Cardiac fibroblast (primary cell): Measurements from ENCODE around the gene CLCN2.

Experiments
- DNase-seq, 2 donors: peaks; one replicate each; pipeline versions ENCODE4 v3.0.0 to v3.0.0-alpha.2; 2010; ENCODE audit warnings: low read depth in 2 of 2
- H3K4me3 ChIP-seq, 2 donors: replicated peaks in 1 of 2; 1 replicate in 1 of 2; 2 replicates in 1 of 2; pipeline ENCODE4 v1.5.1; 2011; ENCODE audit warnings: low read depth in 2 of 2, low read length in 2 of 2, mild to moderate bottlenecking in 2 of 2, moderate library complexity in 1 of 2
- TF ChIP-seq, protein P1 (sequence below): IDR thresholded peaks from one replicate; pipeline ENCODE4 v1.5.1; 2011; ENCODE audit warnings: low read depth, mild to moderate bottlenecking, low read length, inconsistent platforms

The CLCN2 gene

DNA sequence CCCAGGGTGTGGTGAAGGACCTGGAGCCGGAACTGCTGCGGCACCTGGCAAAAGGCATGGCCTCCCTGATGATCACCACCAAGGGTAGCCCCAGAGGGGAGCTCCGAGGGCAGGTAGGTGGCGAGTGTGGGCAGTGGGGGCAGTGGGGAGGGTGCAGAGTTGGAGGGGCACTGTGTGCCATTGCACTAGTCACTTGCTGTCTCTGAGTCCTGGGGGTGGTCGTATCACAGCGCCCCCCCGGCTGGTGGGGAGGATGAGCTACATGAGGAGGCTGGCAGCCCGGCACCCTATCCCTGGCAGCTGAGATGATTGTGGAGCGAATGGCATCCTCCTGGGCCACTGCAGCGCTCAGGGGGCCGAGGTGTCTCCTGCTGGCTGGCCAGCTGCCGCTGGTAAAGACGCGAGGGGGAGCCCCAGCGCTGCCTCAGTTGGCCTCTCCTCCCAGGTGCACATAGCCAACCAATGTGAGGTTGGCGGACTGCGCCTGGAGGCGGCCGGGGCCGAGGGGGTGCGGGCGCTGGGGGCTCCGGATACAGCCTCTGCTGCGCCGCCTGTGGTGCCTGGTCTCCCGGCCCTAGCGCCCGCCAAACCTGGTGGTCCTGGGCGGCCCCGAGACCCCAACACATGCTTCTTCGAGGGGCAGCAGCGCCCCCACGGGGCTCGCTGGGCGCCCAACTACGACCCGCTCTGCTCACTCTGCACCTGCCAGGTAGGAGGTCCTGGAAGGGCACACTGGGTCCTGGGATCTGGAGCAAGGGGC, 24.8 kb upstream of the CLCN2 start:
- DNase-seq = no peak
- TF ChIP-seq, protein P1, sequence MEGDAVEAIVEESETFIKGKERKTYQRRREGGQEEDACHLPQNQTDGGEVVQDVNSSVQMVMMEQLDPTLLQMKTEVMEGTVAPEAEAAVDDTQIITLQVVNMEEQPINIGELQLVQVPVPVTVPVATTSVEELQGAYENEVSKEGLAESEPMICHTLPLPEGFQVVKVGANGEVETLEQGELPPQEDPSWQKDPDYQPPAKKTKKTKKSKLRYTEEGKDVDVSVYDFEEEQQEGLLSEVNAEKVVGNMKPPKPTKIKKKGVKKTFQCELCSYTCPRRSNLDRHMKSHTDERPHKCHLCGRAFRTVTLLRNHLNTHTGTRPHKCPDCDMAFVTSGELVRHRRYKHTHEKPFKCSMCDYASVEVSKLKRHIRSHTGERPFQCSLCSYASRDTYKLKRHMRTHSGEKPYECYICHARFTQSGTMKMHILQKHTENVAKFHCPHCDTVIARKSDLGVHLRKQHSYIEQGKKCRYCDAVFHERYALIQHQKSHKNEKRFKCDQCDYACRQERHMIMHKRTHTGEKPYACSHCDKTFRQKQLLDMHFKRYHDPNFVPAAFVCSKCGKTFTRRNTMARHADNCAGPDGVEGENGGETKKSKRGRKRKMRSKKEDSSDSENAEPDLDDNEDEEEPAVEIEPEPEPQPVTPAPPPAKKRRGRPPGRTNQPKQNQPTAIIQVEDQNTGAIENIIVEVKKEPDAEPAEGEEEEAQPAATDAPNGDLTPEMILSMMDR = no peak
- H3K4me3 ChIP-seq = no peak overlapping the region

DNA sequence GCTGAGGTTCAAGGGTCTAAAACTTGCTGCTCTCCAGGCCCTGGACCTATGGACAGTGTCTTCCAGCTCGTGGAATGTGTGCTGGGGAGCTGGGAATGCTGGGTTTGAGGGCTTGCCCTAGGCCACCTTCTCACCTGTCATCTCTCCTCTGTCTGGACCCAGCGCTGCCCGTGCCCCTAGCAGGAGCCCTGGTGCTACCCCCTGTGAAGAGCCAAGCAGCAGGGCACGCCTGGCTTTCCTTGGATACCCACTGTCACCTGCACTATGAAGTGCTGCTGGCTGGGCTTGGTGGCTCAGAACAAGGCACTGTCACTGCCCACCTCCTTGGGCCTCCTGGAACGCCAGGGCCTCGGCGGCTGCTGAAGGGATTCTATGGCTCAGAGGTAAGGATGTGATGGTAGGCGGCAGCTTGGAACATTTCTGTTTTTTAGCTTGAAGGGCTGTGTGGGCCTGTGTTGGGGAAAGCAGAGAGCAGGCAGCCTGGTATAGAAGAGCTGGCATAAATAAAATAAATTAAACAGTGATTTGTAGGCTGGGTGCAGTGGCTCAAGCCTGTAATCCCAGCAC, 23.5 kb upstream of the CLCN2 start:
- TF ChIP-seq, protein P1 = no peak
- no peak overlapping the region for H3K4me3 ChIP-seq

DNA sequence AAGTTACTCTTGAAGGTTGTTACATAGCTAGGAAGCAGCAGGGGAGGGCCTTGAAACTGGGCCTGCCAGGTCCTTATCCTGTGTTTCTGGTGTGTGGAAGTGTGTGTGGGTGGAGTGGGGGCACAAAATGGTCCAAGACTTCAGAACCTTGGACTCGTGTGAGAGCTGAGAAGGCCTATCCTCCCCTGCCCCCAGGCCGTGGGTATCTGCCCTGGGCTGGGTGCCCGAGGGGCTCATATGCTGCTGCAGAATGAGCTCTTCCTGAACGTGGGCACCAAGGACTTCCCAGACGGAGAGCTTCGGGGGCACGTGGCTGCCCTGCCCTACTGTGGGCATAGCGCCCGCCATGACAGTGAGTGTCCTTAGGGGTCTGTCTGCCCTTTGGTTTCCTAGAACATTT, 22.9 kb upstream of the CLCN2 start:
- TF ChIP-seq, protein P1 = no peak
- no peak for DNase-seq
- no peak overlapping the region for H3K4me3 ChIP-seq

More for the DNA sequence above, 23.5 kb upstream of the CLCN2 start:
- no peak for DNase-seq

DNA sequence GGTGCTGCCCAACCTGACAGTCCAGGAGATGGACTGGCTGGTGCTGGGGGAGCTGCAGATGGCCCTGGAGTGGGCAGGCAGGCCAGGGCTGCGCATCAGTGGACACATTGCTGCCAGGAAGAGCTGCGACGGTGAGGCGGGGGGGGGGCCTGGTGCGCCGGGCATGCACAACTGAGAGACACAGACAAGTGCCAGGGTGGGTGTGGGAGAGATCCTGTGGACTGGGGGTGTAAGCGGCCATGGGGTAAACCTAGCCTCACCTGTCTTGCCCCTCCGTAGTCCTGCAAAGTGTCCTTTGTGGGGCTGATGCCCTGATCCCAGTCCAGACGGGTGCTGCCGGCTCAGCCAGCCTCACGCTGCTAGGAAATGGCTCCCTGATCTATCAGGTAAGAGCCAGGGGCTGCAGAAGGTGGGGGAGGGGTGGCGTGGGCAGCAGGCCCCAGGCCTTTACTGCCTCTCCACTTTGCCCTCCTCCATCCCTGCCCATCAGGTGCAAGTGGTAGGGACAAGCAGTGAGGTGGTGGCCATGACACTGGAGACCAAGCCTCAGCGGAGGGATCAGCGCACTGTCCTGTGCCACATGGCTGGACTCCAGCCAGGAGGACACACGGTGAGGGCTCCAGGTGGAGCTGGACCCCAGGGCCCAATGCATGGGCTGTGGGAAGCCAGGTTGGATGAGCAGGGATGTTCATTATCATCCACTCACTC, 21.8 kb upstream of the CLCN2 start:
- H3K4me3 ChIP-seq = no peak overlapping the region
- DNase-seq = no peak
- TF ChIP-seq, protein P1 = no peak

DNA sequence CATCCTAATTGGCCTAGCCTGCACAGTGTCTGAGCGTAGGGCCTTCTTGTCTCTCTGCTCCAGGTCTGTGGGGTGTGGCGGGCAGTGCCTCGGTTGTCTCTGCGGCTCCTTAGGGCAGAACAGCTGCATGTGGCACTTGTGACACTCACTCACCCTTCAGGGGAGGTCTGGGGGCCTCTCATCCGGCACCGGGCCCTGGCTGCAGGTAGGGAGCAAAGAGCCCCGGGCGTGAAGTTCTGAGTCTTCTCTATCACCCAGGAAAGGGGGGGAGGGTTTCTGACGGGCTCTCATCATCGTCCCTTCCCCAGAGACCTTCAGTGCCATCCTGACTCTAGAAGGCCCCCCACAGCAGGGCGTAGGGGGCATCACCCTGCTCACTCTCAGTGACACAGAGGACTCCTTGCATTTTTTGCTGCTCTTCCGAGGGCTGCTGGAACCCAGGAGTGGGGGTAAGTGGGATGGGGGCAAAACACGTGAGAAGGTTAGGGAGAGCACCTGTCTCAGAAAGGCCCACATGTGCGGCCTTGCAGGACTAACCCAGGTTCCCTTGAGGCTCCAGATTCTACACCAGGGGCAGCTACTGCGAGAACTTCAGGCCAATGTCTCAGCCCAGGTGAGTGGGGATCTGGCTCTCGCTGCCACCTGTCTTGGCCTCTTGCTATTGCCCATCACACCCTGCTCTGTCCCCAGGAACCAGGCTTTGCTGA, 21.1 kb upstream of the CLCN2 start:
- TF ChIP-seq, protein P1 = no peak
- DNase-seq = no peak
- H3K4me3 ChIP-seq = no peak overlapping the region

DNA sequence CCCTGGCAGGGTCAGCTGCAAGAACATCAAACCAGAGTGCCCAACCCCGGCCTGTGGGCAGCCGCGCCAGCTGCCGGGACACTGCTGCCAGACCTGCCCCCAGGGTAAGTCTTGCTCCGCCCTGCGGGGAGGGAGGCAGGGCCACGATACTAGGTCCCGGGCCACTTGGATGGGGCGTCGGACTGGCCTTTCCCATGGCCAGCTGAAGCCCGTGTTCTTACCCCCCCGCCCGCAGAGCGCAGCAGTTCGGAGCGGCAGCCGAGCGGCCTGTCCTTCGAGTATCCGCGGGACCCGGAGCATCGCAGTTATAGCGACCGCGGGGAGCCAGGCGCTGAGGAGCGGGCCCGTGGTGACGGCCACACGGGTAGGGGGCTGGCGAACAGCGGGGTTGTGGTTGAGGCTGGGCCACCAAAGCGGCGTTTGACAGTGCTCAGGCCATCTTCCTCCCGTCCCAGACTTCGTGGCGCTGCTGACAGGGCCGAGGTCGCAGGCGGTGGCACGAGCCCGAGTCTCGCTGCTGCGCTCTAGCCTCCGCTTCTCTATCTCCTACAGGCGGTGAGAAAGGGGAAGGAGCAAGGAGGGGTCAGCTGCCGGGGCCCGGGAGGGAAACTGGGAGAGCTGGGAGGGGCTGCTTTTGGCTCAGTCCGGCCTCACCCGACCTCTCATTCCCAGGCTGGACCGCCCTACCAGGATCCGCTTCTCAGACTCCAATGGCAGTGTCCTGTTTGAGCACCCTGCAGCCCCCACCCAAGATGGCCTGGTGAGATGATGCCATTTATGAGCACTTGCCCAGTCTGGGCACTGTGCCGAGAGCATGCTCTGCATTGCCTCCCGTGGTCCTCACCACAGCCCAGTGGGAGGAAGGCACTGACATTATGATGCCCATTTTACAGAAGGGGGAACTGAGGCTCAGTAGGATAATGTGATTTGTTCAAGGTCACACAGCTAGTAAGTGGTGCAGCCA, 20.1 kb upstream of the CLCN2 start:
- TF ChIP-seq, protein P1 = no peak
- H3K4me3 ChIP-seq = no peak overlapping the region
- no peak for DNase-seq
